Suprapubic skin (tissue), 4 donors: ENCODE measurements around the gene MTFR1L.

Experiments
- EP300 ChIP-seq: sonication (generic); formaldehyde crosslinking; IDR thresholded peaks from one replicate; pipeline ENCODE4 v1.6.1; 2017; ENCODE audit warnings: antibody characterized with exemption
- POLR2A ChIP-seq, 2 donors: fragments of 450-650 bp; IDR thresholded peaks; one replicate each; pipeline ENCODE4 v1.6.1; 2017; ENCODE audit warnings: antibody characterized with exemption in 2 of 2, mild to moderate bottlenecking in 2 of 2, moderate library complexity in 2 of 2
- POLR2AphosphoS5 ChIP-seq, 3 donors: sonication (generic); formaldehyde crosslinking; IDR thresholded peaks; one replicate each; pipeline ENCODE4 v1.6.1; 2017; ENCODE audit warnings: antibody characterized with exemption in 3 of 3
- TF ChIP-seq, protein P1 (sequence below), 2 donors: fragments of 200-600 bp in 1 of 2; fragments of 450-650 bp in 1 of 2; sonication (generic) in 1 of 2; IDR thresholded peaks; one replicate each; pipeline ENCODE4 v1.5.1; 2016 to 2019; ENCODE audit warnings: antibody characterized with exemption in 2 of 2, mild to moderate bottlenecking in 1 of 2, moderate library complexity in 1 of 2

DNA sequence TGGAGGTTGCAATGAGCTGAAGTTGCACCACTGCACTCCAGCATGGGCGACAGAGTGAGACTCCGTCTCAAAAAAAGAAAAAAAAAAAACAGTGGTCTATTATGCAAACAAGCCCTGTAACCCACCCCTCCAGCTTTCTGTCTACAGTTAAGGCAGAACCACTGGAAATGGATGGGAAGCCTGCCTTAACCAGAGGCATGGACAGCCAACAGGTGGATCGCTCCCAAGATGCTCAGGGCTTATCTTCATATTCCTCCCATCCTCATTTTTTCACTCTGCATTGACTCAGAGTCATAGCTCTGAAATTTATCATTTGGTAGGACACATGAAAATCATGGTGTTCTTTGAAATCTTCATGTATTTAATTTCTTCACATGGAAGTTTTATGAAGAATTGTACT lies 8.7 kb downstream of the MTFR1L start:
- TF ChIP-seq EP300 (no peak), POLR2AphosphoS5 (IDR thresholded peaks at IDR 0.05) (no peak), POLR2A (IDR thresholded peaks at IDR 0.05) (no peak)
- TF ChIP-seq, protein P1, sequence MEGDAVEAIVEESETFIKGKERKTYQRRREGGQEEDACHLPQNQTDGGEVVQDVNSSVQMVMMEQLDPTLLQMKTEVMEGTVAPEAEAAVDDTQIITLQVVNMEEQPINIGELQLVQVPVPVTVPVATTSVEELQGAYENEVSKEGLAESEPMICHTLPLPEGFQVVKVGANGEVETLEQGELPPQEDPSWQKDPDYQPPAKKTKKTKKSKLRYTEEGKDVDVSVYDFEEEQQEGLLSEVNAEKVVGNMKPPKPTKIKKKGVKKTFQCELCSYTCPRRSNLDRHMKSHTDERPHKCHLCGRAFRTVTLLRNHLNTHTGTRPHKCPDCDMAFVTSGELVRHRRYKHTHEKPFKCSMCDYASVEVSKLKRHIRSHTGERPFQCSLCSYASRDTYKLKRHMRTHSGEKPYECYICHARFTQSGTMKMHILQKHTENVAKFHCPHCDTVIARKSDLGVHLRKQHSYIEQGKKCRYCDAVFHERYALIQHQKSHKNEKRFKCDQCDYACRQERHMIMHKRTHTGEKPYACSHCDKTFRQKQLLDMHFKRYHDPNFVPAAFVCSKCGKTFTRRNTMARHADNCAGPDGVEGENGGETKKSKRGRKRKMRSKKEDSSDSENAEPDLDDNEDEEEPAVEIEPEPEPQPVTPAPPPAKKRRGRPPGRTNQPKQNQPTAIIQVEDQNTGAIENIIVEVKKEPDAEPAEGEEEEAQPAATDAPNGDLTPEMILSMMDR (IDR thresholded peaks at IDR 0.05), result no peak
